ENCODE results near the gene SLC6A18.

GRCh38 chr5:1177826-1178528 lies 47.2 kb upstream of the SLC6A18 start:
- TF ChIP-seq POLR2AphosphoS5 (IDR thresholded peaks at IDR 0.05; ENCODE audit: low read depth, low read length) (no peak), SPI1 (IDR thresholded peaks at IDR 0.05; ENCODE audit: low read depth, low read length) (no peak), TAF1 (IDR thresholded peaks at IDR 0.05; ENCODE audit: low read depth, low read length) (no peak), POLR2A (IDR thresholded peaks at IDR 0.05; ENCODE audit: low read depth, low read length) (no peak), POU2F2 (IDR thresholded peaks at IDR 0.05; ENCODE audit: low read depth, low read length) (no peak)
